IMR-90 (cell line): ENCODE measurements around the gene NFATC1. TPM values are rescaled to one million over a fixed set of nuclear protein-coding genes. Genes with fewer than 3 reads are reported as not detected.

Experiments used
- ATAC-seq: fragments of 200-7000 bp; cut with Tn5 transposase; 2 replicates; pipeline ENCODE4 v1.9.1; 2020; ENCODE audit warnings: low read depth, mild to moderate bottlenecking, moderate library complexity
- BruUV-seq: library from RNA; stranded (reverse); fragments of 400-500 nt; replicated peaks from 2 replicates; lab custom pipeline; 2021; lab: Mats Ljungman, UMichigan
- CTCF ChIA-PET: fragments of 300-600 bp; formaldehyde crosslinking; extraction: SDS; loops from one replicate; lab custom pipeline; 2021; ENCODE audit warnings: antibody characterized with exemption; lab: Yijun Ruan, JAX
- POLR2A ChIA-PET: fragments of 300-600 bp; sonication (Branson Sonifier 250); formaldehyde crosslinking; loops from one replicate; lab custom pipeline; 2022; ENCODE audit warnings: antibody characterized with exemption; ENCODE audit not compliant: unreplicated experiment; lab: Charles Lee
- DNase-seq: peaks from one replicate; pipeline ENCODE4 v3.0.0; 2013
- H2AFZ ChIP-seq: replicated peaks from 2 replicates; pipeline ENCODE3; 2013; ENCODE audit warnings: low read length, mild to moderate bottlenecking; ENCODE audit not compliant: poor library complexity
- H2AK5ac ChIP-seq: 2 replicates; pipeline ENCODE4 v1.6.1; 2013; ENCODE audit warnings: low read depth, low read length, inconsistent platforms
- H2AK9ac ChIP-seq: replicated peaks from 2 replicates; pipeline ENCODE3; 2013; ENCODE audit warnings: mild to moderate bottlenecking, low read depth, low read length, moderate library complexity; ENCODE audit not compliant: poor library complexity
- H2BK120ac ChIP-seq: 2 replicates; pipeline ENCODE4 v1.6.1; 2013; ENCODE audit warnings: low read depth, low read length, inconsistent platforms
- H2BK15ac ChIP-seq: 3 replicates; pipeline ENCODE4 v1.6.1; 2013; ENCODE audit warnings: low read depth, low read length, inconsistent platforms
- H2BK20ac ChIP-seq: 2 replicates; pipeline ENCODE4 v1.6.1; 2013; ENCODE audit warnings: low read depth, mild to moderate bottlenecking, inconsistent platforms, low read length, moderate library complexity
- H2BK5ac ChIP-seq: 2 replicates; pipeline ENCODE4 v1.6.1; 2013; ENCODE audit warnings: mild to moderate bottlenecking, low read depth, low read length, inconsistent platforms; ENCODE audit not compliant: poor library complexity, severe bottlenecking
- H3K14ac ChIP-seq: replicated peaks from 2 replicates; pipeline ENCODE4 v1.6.1; 2013; ENCODE audit warnings: low read depth, low read length, inconsistent platforms
- H3K18ac ChIP-seq: 2 replicates; pipeline ENCODE4 v1.6.1; 2013; ENCODE audit warnings: low read depth, low read length, control low read depth
- H3K23ac ChIP-seq: 2 replicates; pipeline ENCODE4 v1.6.1; 2013; ENCODE audit warnings: low read depth, low read length, inconsistent platforms
- H3K27ac ChIP-seq: 2 replicates; pipeline ENCODE4 v1.5.1; 2013; ENCODE audit warnings: mild to moderate bottlenecking, control low read depth, low read length; ENCODE audit not compliant: insufficient read depth
- H3K27me3 ChIP-seq: 2 replicates; pipeline ENCODE4 v1.6.1; 2013; ENCODE audit warnings: low read length; ENCODE audit not compliant: control insufficient read depth, insufficient read depth
- H3K36me3 ChIP-seq: 2 replicates; pipeline ENCODE4 v1.6.1; 2013; ENCODE audit warnings: low read length, mixed read lengths; ENCODE audit not compliant: control insufficient read depth, insufficient read depth
- H3K4ac ChIP-seq: 2 replicates; pipeline ENCODE4 v1.6.1; 2013; ENCODE audit warnings: low read depth, low read length, inconsistent platforms
- H3K4me1 ChIP-seq: 2 replicates; pipeline ENCODE4 v1.6.1; 2013; ENCODE audit warnings: low read length, mixed read lengths; ENCODE audit not compliant: control insufficient read depth, insufficient read depth
- H3K4me2 ChIP-seq: 2 replicates; pipeline ENCODE4 v1.6.1; 2013; ENCODE audit warnings: low read depth, mild to moderate bottlenecking, control low read depth, low read length, moderate library complexity
- H3K4me3 ChIP-seq: 2 replicates; pipeline ENCODE4 v1.5.1; 2013; ENCODE audit warnings: low read depth, mild to moderate bottlenecking, control low read depth, low read length, moderate library complexity; ENCODE audit not compliant: insufficient read depth
- H3K56ac ChIP-seq: 2 replicates; pipeline ENCODE4 v1.6.1; 2013; ENCODE audit warnings: low read length, inconsistent platforms; ENCODE audit not compliant: insufficient read depth; ENCODE audit errors: extremely low read depth
- H3K79me1 ChIP-seq, 2 experiments: 2 replicates each; pipeline ENCODE4 v1.6.1; 2013; ENCODE audit warnings: low read length in 2 of 2, inconsistent platforms in 1 of 2, low read depth in 1 of 2
- H3K9ac ChIP-seq: 2 replicates; pipeline ENCODE4 v1.6.1; 2013; ENCODE audit warnings: low read depth, low read length, control low read depth
- H3K9me1 ChIP-seq: 2 replicates; pipeline ENCODE4 v1.6.1; 2013; ENCODE audit warnings: low read length, inconsistent platforms; ENCODE audit not compliant: insufficient read depth
- H3K9me3 ChIP-seq: 2 replicates; pipeline ENCODE4 v1.6.1; 2013; ENCODE audit warnings: low read length; ENCODE audit not compliant: control insufficient read depth, insufficient read depth
- H4K20me1 ChIP-seq: 2 replicates; pipeline ENCODE4 v1.6.1; 2013; ENCODE audit warnings: low read length, inconsistent platforms; ENCODE audit not compliant: insufficient read depth
- H4K5ac ChIP-seq: 2 replicates; pipeline ENCODE4 v1.6.1; 2013; ENCODE audit warnings: mild to moderate bottlenecking, low read depth, low read length, control low read depth
- H4K8ac ChIP-seq, 2 experiments: 2 replicates each; pipeline ENCODE4 v1.6.1; 2013; ENCODE audit warnings: low read depth in 2 of 2, low read length in 2 of 2, control low read depth in 1 of 2, inconsistent platforms in 1 of 2
- H4K91ac ChIP-seq: 2 replicates; pipeline ENCODE4 v1.6.1; 2013; ENCODE audit warnings: low read depth, low read length, inconsistent platforms; ENCODE audit not compliant: insufficient read depth
- BHLHE40 ChIP-seq: fragments of 150-350 bp; IDR thresholded peaks from 2 replicates; pipeline ENCODE4 v1.6.1; 2016; ENCODE audit warnings: mild to moderate bottlenecking, low read depth, low read length
- CEBPB ChIP-seq: IDR thresholded peaks from 2 replicates; pipeline ENCODE4 v1.6.1; 2012; ENCODE audit warnings: low read depth, low read length, improper control_type of control experiment
- CHD1 ChIP-seq: IDR thresholded peaks from 2 replicates; pipeline ENCODE4 v1.6.1; 2012; ENCODE audit warnings: low read depth, low read length, improper control_type of control experiment
- ELK1 ChIP-seq: fragments of 150-350 bp; IDR thresholded peaks from 2 replicates; pipeline ENCODE4 v1.6.1; 2016; ENCODE audit warnings: low read depth, mild to moderate bottlenecking, low read length, moderate library complexity, borderline replicate concordance
- MAZ ChIP-seq: IDR thresholded peaks from 2 replicates; pipeline ENCODE4 v1.6.1; 2012; ENCODE audit warnings: low read depth, mild to moderate bottlenecking, low read length, improper control_type of control experiment, moderate library complexity, borderline replicate concordance
- POLR2A ChIP-seq: IDR thresholded peaks from 2 replicates; pipeline ENCODE4 v1.6.1; 2012; ENCODE audit warnings: mild to moderate bottlenecking, low read depth, low read length
- RAD21 ChIP-seq: IDR thresholded peaks from 2 replicates; pipeline ENCODE4 v1.6.1; 2012; ENCODE audit warnings: low read length, improper control_type of control experiment
- SMC3 ChIP-seq: fragments of 150-350 bp; IDR thresholded peaks from 2 replicates; pipeline ENCODE4 v1.6.1; 2016; ENCODE audit warnings: low read depth, mild to moderate bottlenecking, antibody characterized with exemption, low read length, moderate library complexity
- whole genome bisulfite sequencing, 2 experiments: methylation state at CpG; one replicate each; pipeline versions ENCODE4 v1.1.5 to v1.1.7; 2013; ENCODE audit warnings: missing lambda C conversion rate in 2 of 2; ENCODE audit not compliant: insufficient read length in 1 of 2; ENCODE audit errors: extremely low coverage in 2 of 2; 5-methylcytosine and 5-hydroxymethylcytosine counted together
- dilution Hi-C: fragments of 300-500 bp; cut with HindIII; formaldehyde crosslinking; loops from one replicate; pipeline ENCODE4 v1.14.3; 2018; ENCODE audit warnings: low sequenced_read_pairs; ENCODE audit not compliant: unreplicated experiment
- in situ Hi-C: fragments of 300-500 bp; cut with MboI; formaldehyde crosslinking; loops from 3 replicates; pipeline ENCODE4 v1.14.3; 2019; ENCODE audit warnings: low sequenced_read_pairs, inconsistent platforms, mixed read lengths
- intact Hi-C: fragments of 100-400 bp; cut with micrococcal nuclease; formaldehyde crosslinking; loops from 2 replicates; pipeline ENCODE4 v1.10.0; 2022
- polyA plus RNA-seq, 3 experiments: library from polyadenylated mRNA; depleted of rRNA; stranded (reverse); fragments of >200 nt; gene quantifications; 2 replicates each; pipeline ENCODE4 v1.2.3, GENCODE V29; 2012; ENCODE audit warnings: low replicate concordance in 1 of 3
- total RNA-seq: library from RNA; depleted of rRNA; stranded (reverse); fragments of >200 nt; gene quantifications from 2 replicates; pipeline ENCODE4 v1.2.3, GENCODE V29; 2012

Gene NFATC1
- total and polyA plus RNA-seq, 2 of the 4 experiments (the other 2 are of a cell fraction) = 0.36 to 1.8 TPM

DNA sequence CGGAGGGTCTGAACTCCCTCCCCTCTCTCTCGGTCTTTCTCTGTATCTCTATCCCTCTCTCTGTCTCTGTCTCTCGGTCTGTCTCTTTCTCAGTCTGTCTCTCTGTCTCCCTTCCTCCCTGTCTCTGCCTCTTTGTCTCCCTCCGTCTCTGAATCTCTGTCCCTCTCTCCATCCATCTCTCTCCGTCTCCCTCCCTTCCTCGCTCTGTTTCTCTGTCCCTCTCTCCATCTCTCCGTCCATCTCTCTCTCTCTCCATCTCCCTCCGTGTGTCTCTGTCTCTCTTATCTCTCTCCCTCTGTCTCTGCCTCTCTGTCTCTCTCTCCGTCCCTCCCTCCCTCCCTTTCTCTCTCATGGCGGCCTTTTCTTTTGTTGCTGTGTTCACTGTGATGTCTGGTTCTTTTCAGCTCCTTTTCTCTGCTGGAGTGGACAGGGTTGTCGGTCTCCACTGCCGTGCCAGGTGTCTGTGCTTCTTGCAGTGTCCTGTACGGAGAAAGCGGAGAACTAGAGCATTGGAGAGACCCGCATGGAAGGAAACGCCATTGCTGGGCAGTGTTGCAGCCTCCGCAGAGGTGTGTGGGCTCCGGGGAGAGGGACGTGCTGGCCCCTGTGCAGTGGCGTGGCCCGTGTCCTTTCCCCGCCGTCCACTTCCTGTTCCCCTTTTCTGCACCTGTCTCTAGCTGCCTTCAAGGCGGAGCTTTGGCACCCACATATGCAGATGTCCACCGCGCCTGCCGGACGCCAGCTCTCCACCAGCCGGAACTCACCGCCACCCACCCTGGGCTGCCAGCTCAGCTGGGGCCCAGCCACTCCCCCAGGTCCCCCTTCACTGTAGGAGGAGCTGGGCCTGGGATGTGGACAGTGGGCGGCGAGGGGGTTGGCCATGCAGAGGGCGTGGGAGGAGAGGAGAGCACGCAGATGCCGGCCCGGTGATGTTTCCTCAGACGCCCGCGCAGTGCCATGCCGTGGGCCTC is 113.1 kb downstream of the NFATC1 start (continued):
- TF ChIP-seq MAZ (no peak), CEBPB (no peak)

DNA sequence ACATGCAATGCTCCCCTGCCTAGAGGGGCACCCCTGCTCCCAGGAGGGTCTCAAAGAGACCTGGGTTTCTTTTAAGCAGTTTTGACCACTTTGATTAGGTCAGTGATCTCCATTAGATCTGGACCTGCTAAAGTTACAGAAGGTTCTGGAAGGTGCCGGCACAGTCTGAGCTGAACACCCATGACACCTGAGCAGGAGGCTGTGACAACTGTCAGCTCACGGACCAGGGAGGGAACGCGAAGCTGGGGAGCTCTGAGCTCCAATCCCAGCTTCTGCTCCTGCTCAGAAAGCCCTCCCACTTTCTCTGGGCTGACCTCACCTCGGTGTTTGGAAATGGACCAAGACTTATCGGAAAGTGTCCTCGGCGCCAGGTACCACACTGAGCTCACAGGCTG is 113.8 kb downstream of the NFATC1 start:
- dilution Hi-C loops = no loop called here
- H3K56ac ChIP-seq = no peak overlapping the region
- no TSS peak for BruUV-seq
- 86% methylated on average over 4 of the region's 8 CpGs; no CpG with 5 or more reads in 1 of the 2 experiments for WGBS, 2 experiments
- DNase-seq = no peak
- no peak overlapping the region for H2BK120ac ChIP-seq
- no peak overlapping the region for H4K5ac ChIP-seq
- ChIA-PET CTCF (no interaction called here), POLR2A (no interaction called here)
- intact Hi-C loops = no loop called here
- H4K8ac ChIP-seq = no peak overlapping the region
- H2BK15ac ChIP-seq = no peak overlapping the region
- no peak overlapping the region for H3K27ac ChIP-seq
- H3K4me1 ChIP-seq = peaks cover 5% of the 10 kb centered on the region; the same call in 1 of the 2 replicates
- no peak overlapping the region for H2AK5ac ChIP-seq
- no peak overlapping the region for H3K4me2 ChIP-seq
- no peaks in the 10 kb centered on the region for H4K20me1 ChIP-seq
- H3K9ac ChIP-seq = no peak overlapping the region
- no peak overlapping the region for H3K4ac ChIP-seq
- no peak overlapping the region for H4K91ac ChIP-seq
- no peaks in the 10 kb centered on the region for H3K79me1 ChIP-seq
- in situ Hi-C loops = no loop called here
- H3K9me3 ChIP-seq = peaks cover 4% of the 10 kb centered on the region; the same call in 1 of the 2 replicates
- H2BK5ac ChIP-seq = no peak overlapping the region
- H3K23ac ChIP-seq = no peak overlapping the region
- H3K27me3 ChIP-seq = no peaks in the 10 kb centered on the region
- ATAC-seq = no peak
- H3K36me3 ChIP-seq = no peaks in the 10 kb centered on the region
- no peak overlapping the region for H3K18ac ChIP-seq
- H3K14ac ChIP-seq = no peak overlapping the region
- TF ChIP-seq POLR2A = no peak
- no peak for TF ChIP-seq MAZ
- no peak for TF ChIP-seq SMC3
- TF ChIP-seq RAD21 = no peak
- TF ChIP-seq BHLHE40 = no peak
- no peak for TF ChIP-seq CHD1
- no peak for TF ChIP-seq CEBPB
- TF ChIP-seq ELK1 = no peak
- H2AFZ ChIP-seq = no peak overlapping the region
- no peaks in the 10 kb centered on the region for H3K9me1 ChIP-seq
- H3K4me3 ChIP-seq = no peak overlapping the region
- no peak overlapping the region for H2AK9ac ChIP-seq
- no peak overlapping the region for H2BK20ac ChIP-seq
